SJCRH30 (cell line): ENCODE measurements around the gene GDPD3. TPM values are rescaled to one million over a fixed set of nuclear protein-coding genes. Genes with fewer than 3 reads are reported as not detected.
A peak's percentile ranks its signal among the peaks of the same experiment; 100 is the strongest.

Source experiments
- DNase-seq, 2 experiments: peaks; one replicate each; pipeline ENCODE4 v3.0.0-alpha.2; 2015 to 2020
- H3K27ac ChIP-seq: fragments of 250-450 bp; sonication (Bioruptor Pico); 2 replicates; pipeline ENCODE4 v1.5.1; 2020; ENCODE audit warnings: mild to moderate bottlenecking, moderate library complexity
- H3K27me3 ChIP-seq: fragments of 250-450 bp; sonication (Bioruptor Pico); 2 replicates; pipeline ENCODE4 v1.5.1; 2020; ENCODE audit warnings: mild to moderate bottlenecking, moderate library complexity
- H3K36me3 ChIP-seq: fragments of 250-450 bp; sonication (Bioruptor Pico); 2 replicates; pipeline ENCODE4 v1.5.1; 2020; ENCODE audit warnings: mild to moderate bottlenecking, moderate library complexity
- H3K4me1 ChIP-seq: fragments of 250-450 bp; sonication (Bioruptor Pico); 2 replicates; pipeline ENCODE4 v1.5.1; 2020; ENCODE audit warnings: mild to moderate bottlenecking, moderate library complexity
- H3K4me3 ChIP-seq: fragments of 250-450 bp; sonication (Bioruptor Pico); 2 replicates; pipeline ENCODE4 v1.5.1; 2020; ENCODE audit warnings: mild to moderate bottlenecking, moderate library complexity
- H3K9me3 ChIP-seq: fragments of 250-450 bp; sonication (Bioruptor Pico); replicated peaks from 2 replicates; pipeline ENCODE4 v1.5.1; 2020; ENCODE audit warnings: mild to moderate bottlenecking, moderate library complexity
- total RNA-seq: library from RNA; depleted of rRNA; stranded (reverse); fragments of >200 nt; shearing (Covaris generic); gene quantifications from 2 replicates; pipeline ENCODE4 v1.2.3, GENCODE V29; 2014; rRNA removed

GDPD3 gene
- total RNA-seq, result 1.0 and 1.1 TPM in 2 replicates

GRCh38 chr16:30113031-30113710 lies at the start of gene GDPD3:
TSS of gene GDPD3 (minus strand) at chr16:30113537. CDS start at chr16:30113478, 59 bp downstream.
- DNase-seq, result peak in 1 of 2 experiments; percentile 19

GRCh38 chr16:30157214-30157613 lies 43.9 kb upstream of the GDPD3 start:
- Histone ChIP-seq H3K4me1 (no peaks in the 10 kb centered on the region), H3K9me3 (no peaks in the 10 kb centered on the region)
- no peak for DNase-seq

More at GRCh38 chr16:30113031-30113710, at the start of gene GDPD3:
- Histone ChIP-seq H3K36me3 (no peaks in the 10 kb centered on the region), H3K27me3 (no peaks in the 10 kb centered on the region), H3K4me3 (no peak within 1 kb of the TSS), H3K9me3 (no peaks in the 10 kb centered on the region), H3K27ac (no peak within 1 kb of the TSS), H3K4me1 (peaks cover 6% of the 10 kb centered on the region)

GRCh38 chr16:30155188-30155587 lies 41.9 kb upstream of the GDPD3 start:
- Histone ChIP-seq H3K4me1 (no peaks in the 10 kb centered on the region), H3K27me3 (no peaks in the 10 kb centered on the region), H3K27ac (no peak overlapping the region), H3K36me3 (no peaks in the 10 kb centered on the region), H3K4me3 (no peak overlapping the region), H3K9me3 (no peaks in the 10 kb centered on the region)
- no peak for DNase-seq

More at GRCh38 chr16:30157214-30157613, 43.9 kb upstream of the GDPD3 start:
- Histone ChIP-seq H3K36me3 (no peaks in the 10 kb centered on the region), H3K27me3 (no peaks in the 10 kb centered on the region), H3K27ac (no peak overlapping the region), H3K4me3 (no peak overlapping the region)

GRCh38 chr16:30152517-30152916 lies 39.2 kb upstream of the GDPD3 start:
- Histone ChIP-seq H3K9me3 (0 out of 2 replicates have a peak, but pooled peaks cover 4% of the 10 kb centered on the region), H3K27ac (no peak overlapping the region), H3K4me1 (no peaks in the 10 kb centered on the region), H3K27me3 (no peaks in the 10 kb centered on the region), H3K36me3 (no peaks in the 10 kb centered on the region), H3K4me3 (no peak overlapping the region)
- DNase-seq, result no peak

- Histone ChIP-seq H3K27ac (no peak overlapping the region), H3K4me3 (no peak overlapping the region), H3K27me3 (no peaks in the 10 kb centered on the region), H3K9me3 (0 out of 2 replicates have a peak, but pooled peaks cover 4% of the 10 kb centered on the region), H3K4me1 (no peaks in the 10 kb centered on the region), H3K36me3 (no peaks in the 10 kb centered on the region)
- no peak for DNase-seq
Observed at GRCh38 chr16:30151091-30151490, 37.8 kb upstream of the GDPD3 start.

- Histone ChIP-seq H3K27ac (no peak overlapping the region), H3K36me3 (no peaks in the 10 kb centered on the region), H3K27me3 (no peaks in the 10 kb centered on the region), H3K4me1 (no peaks in the 10 kb centered on the region), H3K4me3 (no peak overlapping the region), H3K9me3 (0 out of 2 replicates have a peak, but pooled peaks cover 4% of the 10 kb centered on the region)
- no peak for DNase-seq
Observed at GRCh38 chr16:30149250-30149930, 36.1 kb upstream of the GDPD3 start.

- Histone ChIP-seq H3K36me3 (no peaks in the 10 kb centered on the region), H3K27ac (no peak overlapping the region), H3K27me3 (no peaks in the 10 kb centered on the region), H3K4me1 (no peaks in the 10 kb centered on the region), H3K4me3 (no peak overlapping the region), H3K9me3 (0 out of 2 replicates have a peak, but pooled peaks cover 4% of the 10 kb centered on the region)
- no peak for DNase-seq
Observed at GRCh38 chr16:30147843-30148510, 34.6 kb upstream of the GDPD3 start.

GRCh38 chr16:30145657-30146056 lies 32.3 kb upstream of the GDPD3 start:
- Histone ChIP-seq H3K27me3 (no peaks in the 10 kb centered on the region), H3K9me3 (0 out of 2 replicates have a peak, but pooled peaks cover 4% of the 10 kb centered on the region), H3K4me3 (no peak overlapping the region), H3K27ac (no peak overlapping the region), H3K36me3 (no peaks in the 10 kb centered on the region), H3K4me1 (no peaks in the 10 kb centered on the region)
- DNase-seq, result no peak

GRCh38 chr16:30144917-30145316 lies 31.6 kb upstream of the GDPD3 start:
- Histone ChIP-seq H3K4me3 (no peak overlapping the region), H3K9me3 (0 out of 2 replicates have a peak, but pooled peaks cover 4% of the 10 kb centered on the region), H3K27ac (no peak overlapping the region), H3K36me3 (no peaks in the 10 kb centered on the region), H3K27me3 (no peaks in the 10 kb centered on the region), H3K4me1 (no peaks in the 10 kb centered on the region)
- no peak for DNase-seq

- Histone ChIP-seq H3K36me3 (no peaks in the 10 kb centered on the region), H3K27ac (no peak overlapping the region), H3K27me3 (no peaks in the 10 kb centered on the region), H3K4me3 (no peak overlapping the region), H3K9me3 (no peaks in the 10 kb centered on the region), H3K4me1 (no peaks in the 10 kb centered on the region)
- no peak for DNase-seq
Observed at GRCh38 chr16:30144017-30144416, 30.7 kb upstream of the GDPD3 start.

GRCh38 chr16:30143347-30143702 lies 30.0 kb upstream of the GDPD3 start:
- H3K4me3 ChIP-seq, result no peak overlapping the region
- no peak overlapping the region for H3K27ac ChIP-seq
- DNase-seq, result no peak
- no peaks in the 10 kb centered on the region for H3K36me3 ChIP-seq
- H3K27me3 ChIP-seq, result no peaks in the 10 kb centered on the region
- H3K4me1 ChIP-seq, result no peaks in the 10 kb centered on the region
- no peaks in the 10 kb centered on the region for H3K9me3 ChIP-seq

- no peaks in the 10 kb centered on the region for H3K4me1 ChIP-seq
- no peak for DNase-seq
- no peaks in the 10 kb centered on the region for H3K36me3 ChIP-seq
Observed at GRCh38 chr16:30142672-30143346, 29.5 kb upstream of the GDPD3 start.

GRCh38 chr16:30141750-30142149 lies 28.4 kb upstream of the GDPD3 start:
- Histone ChIP-seq H3K4me3 (no peak overlapping the region), H3K36me3 (no peaks in the 10 kb centered on the region), H3K27me3 (no peaks in the 10 kb centered on the region), H3K27ac (no peak overlapping the region), H3K4me1 (no peaks in the 10 kb centered on the region), H3K9me3 (no peaks in the 10 kb centered on the region)
- no peak for DNase-seq

More at GRCh38 chr16:30142672-30143346, 29.5 kb upstream of the GDPD3 start:
- Histone ChIP-seq H3K4me3 (no peak overlapping the region), H3K9me3 (no peaks in the 10 kb centered on the region), H3K27me3 (no peaks in the 10 kb centered on the region), H3K27ac (no peak overlapping the region)

GRCh38 chr16:30139583-30140481 lies 26.5 kb upstream of the GDPD3 start:
- Histone ChIP-seq H3K27me3 (no peaks in the 10 kb centered on the region), H3K9me3 (no peaks in the 10 kb centered on the region), H3K36me3 (no peaks in the 10 kb centered on the region), H3K27ac (no peak overlapping the region), H3K4me3 (no peak overlapping the region), H3K4me1 (no peaks in the 10 kb centered on the region)
- no peak for DNase-seq
